Peyer's patch (tissue), 4 donors: ENCODE measurements around the gene BCL11A. TPM values are rescaled to one million over a fixed set of nuclear protein-coding genes. Genes with fewer than 3 reads are reported as not detected.

Source experiments
- DNase-seq, 3 donors: peaks; one replicate each; pipeline ENCODE4 v3.0.0-alpha.2; 2017 to 2019
- H3K27ac ChIP-seq, 4 donors: fragments of 200-600 bp; sonication (generic); one replicate each; pipeline ENCODE4 v1.5.1; 2016 to 2019
- H3K27me3 ChIP-seq, 2 donors: fragments of 200-600 bp; sonication (generic); one replicate each; pipeline ENCODE4 v1.5.1; 2019
- H3K36me3 ChIP-seq, 3 donors: fragments of 200-600 bp; sonication (generic); one replicate each; pipeline ENCODE4 v1.5.1; 2016 to 2019
- H3K4me1 ChIP-seq, 4 donors: fragments of 200-600 bp; sonication (generic); one replicate each; pipeline ENCODE4 v1.5.1; 2016 to 2019
- H3K4me3 ChIP-seq, 4 donors: fragments of 200-600 bp; sonication (generic); 1 replicate in 3 of 4; 2 replicates in 1 of 4; pipeline ENCODE4 v1.5.1; 2016 to 2019; ENCODE audit warnings: mild to moderate bottlenecking in 1 of 4
- H3K9me3 ChIP-seq, 4 donors: fragments of 200-600 bp; sonication (generic); one replicate each; pipeline ENCODE4 v1.5.1; 2016 to 2019; ENCODE audit warnings: mild to moderate bottlenecking in 1 of 4
- POLR2A ChIP-seq, 2 donors: fragments of 450-650 bp; IDR thresholded peaks; one replicate each; pipeline ENCODE4 v1.5.1; 2017; ENCODE audit warnings: antibody characterized with exemption in 2 of 2, mild to moderate bottlenecking in 2 of 2, moderate library complexity in 2 of 2
- total RNA-seq, 4 donors: library from RNA; depleted of rRNA; stranded (reverse); fragments of >200 nt; gene quantifications; one replicate each; pipeline ENCODE4 v1.1.0, GENCODE V29; 2016
- TF ChIP-seq, protein P1 (sequence below), 6 experiments: fragments of 450-650 bp in 4 of 6; fragments of 200-600 bp in 2 of 6; sonication (generic) in 1 of 6; IDR thresholded peaks; one replicate each; pipeline ENCODE4 v1.5.1; 2017 to 2019; ENCODE audit warnings: antibody characterized with exemption in 6 of 6, mild to moderate bottlenecking in 3 of 6, moderate library complexity in 1 of 6

Gene BCL11A
- total RNA-seq, 4 donors from 2014 or later, result 35.4 to 94.9 (median 68.8) TPM

DNA sequence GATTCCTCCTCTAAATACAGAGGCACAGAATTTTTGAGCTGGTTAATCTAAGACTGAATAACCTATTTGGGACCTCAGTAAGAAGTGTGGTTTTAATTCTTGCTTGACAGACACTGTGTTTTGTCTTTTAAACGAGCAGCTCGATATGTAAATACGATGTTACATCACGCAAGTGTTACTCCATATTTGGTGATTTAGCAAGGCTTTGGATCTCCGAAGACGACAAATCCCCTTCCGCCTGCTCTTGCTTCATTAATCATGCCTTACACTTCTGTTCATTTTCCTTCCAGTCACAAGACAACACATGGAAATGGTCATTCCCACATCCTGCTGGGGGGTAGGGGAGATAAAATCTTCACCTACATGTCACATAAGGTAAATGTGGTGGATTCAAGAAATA, 9.4 kb downstream of the BCL11A start:
- Histone ChIP-seq H3K9me3 (no peaks in the 10 kb centered on the region), H3K36me3 (peaks cover 0 to 5% (median 0%) of the 10 kb centered on the region in 3 donors), H3K27me3 (no peaks in the 10 kb centered on the region), H3K4me3 (no peak overlapping the region), H3K4me1 (peaks cover 0 to 14% (median 5%) of the 10 kb centered on the region in 4 donors), H3K27ac (peak overlapping the region in 1 of 4 donors; percentile 60)
- TF ChIP-seq, protein P1, sequence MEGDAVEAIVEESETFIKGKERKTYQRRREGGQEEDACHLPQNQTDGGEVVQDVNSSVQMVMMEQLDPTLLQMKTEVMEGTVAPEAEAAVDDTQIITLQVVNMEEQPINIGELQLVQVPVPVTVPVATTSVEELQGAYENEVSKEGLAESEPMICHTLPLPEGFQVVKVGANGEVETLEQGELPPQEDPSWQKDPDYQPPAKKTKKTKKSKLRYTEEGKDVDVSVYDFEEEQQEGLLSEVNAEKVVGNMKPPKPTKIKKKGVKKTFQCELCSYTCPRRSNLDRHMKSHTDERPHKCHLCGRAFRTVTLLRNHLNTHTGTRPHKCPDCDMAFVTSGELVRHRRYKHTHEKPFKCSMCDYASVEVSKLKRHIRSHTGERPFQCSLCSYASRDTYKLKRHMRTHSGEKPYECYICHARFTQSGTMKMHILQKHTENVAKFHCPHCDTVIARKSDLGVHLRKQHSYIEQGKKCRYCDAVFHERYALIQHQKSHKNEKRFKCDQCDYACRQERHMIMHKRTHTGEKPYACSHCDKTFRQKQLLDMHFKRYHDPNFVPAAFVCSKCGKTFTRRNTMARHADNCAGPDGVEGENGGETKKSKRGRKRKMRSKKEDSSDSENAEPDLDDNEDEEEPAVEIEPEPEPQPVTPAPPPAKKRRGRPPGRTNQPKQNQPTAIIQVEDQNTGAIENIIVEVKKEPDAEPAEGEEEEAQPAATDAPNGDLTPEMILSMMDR (IDR thresholded peaks at IDR 0.05), result no peak
- no peak for DNase-seq

DNA sequence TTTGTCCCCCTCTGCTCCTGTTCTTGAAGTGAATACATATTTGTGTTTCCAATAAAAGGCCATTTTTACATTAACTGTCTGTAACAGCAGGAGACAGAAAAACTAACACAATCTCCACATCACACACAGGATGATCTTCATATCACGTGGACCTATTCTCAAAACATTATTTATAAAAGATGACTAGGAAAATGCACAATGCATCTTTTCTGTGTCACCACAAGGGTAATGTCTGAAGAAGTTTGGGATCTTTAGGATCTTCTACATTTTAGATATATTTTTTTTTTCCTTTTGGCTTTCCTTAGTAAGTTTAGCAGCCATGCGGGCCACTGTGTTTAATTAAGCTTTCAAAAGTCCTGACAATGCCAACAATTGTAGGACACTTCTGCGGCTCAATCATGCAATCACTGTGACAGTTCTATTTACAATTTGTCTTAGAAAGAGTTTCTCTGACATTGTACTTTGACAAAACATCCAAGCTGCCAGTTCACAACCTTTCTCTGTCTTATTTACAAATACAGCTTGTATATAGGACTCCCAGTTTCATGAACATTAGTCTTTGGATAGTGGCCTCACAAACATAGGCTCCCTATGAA, 12.3 kb downstream of the BCL11A start:
- H3K27me3 ChIP-seq, result no peaks in the 10 kb centered on the region
- no peak for TF ChIP-seq POLR2A (IDR thresholded peaks at IDR 0.05)
- TF ChIP-seq, protein P1 (IDR thresholded peaks at IDR 0.05), result peak in 1 of 6 experiments; percentile 6
- no peak for DNase-seq
- peaks cover 4 to 24% (median 8%) of the 10 kb centered on the region in 4 donors for H3K4me1 ChIP-seq
- no peak overlapping the region for H3K4me3 ChIP-seq
- peaks cover 0 to 5% (median 0%) of the 10 kb centered on the region in 3 donors for H3K36me3 ChIP-seq
- no peaks in the 10 kb centered on the region for H3K9me3 ChIP-seq
- H3K27ac ChIP-seq, result no peak overlapping the region

DNA sequence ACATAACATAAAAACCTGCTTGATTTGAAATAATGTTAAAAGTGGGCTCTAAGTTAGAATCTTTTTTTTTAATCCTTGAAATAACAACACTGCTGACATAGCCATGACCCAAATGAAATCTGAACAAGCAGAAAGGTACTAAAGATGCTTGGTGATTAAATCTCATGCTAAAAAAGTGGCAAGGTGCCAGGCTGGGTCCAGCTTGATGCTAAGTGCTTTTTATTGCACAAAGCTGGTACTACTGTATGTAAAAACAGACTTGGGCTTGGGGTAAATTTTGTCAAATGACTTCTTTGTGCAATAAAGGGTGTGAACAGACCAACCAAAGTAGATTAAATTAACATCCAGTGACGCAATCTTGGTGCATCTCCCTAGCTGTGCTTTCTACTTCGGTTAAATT, 13.4 kb downstream of the BCL11A start:
- no peak for TF ChIP-seq POLR2A (IDR thresholded peaks at IDR 0.05)
- TF ChIP-seq, protein P1 (IDR thresholded peaks at IDR 0.05), result no peak

DNA sequence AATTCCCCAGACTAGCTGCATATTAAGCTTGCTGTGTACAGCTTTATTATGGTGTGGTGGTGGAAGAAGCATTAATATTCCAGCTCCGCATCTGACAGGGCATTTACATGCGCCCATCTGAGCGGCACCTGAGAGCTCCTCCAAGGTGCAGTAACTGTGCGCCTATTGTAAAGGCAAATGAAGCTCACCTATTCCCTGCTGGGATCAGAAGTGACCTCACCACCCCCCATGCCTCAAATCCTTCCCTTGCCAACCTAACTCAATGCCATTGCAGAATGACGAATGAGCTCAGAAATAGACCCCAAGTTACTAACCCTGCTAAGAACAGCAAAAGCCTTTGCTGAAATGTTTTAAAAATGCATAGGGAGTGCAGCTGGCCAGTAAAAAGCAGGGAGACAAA, 14.3 kb downstream of the BCL11A start:
- H3K4me3 ChIP-seq, result no peak overlapping the region
- H3K36me3 ChIP-seq, result no peaks in the 10 kb centered on the region
- H3K27me3 ChIP-seq, result no peaks in the 10 kb centered on the region
- no peak for DNase-seq
- peaks cover 0 to 30% (median 9%) of the 10 kb centered on the region in 4 donors for H3K4me1 ChIP-seq
- H3K27ac ChIP-seq, result peak overlapping the region in 1 of 4 donors; percentile 14
- no peaks in the 10 kb centered on the region for H3K9me3 ChIP-seq
- TF ChIP-seq, protein P1 (IDR thresholded peaks at IDR 0.05), result no peak
- TF ChIP-seq POLR2A (IDR thresholded peaks at IDR 0.05), result no peak

More for the DNA sequence above, 13.4 kb downstream of the BCL11A start:
- no peaks in the 10 kb centered on the region for H3K36me3 ChIP-seq
- H3K27me3 ChIP-seq, result no peaks in the 10 kb centered on the region
- no peak overlapping the region for H3K4me3 ChIP-seq
- no peak overlapping the region for H3K27ac ChIP-seq
- peaks cover under 1 to 30% (median 7%) of the 10 kb centered on the region in 4 donors for H3K4me1 ChIP-seq
- DNase-seq, result no peak
- no peaks in the 10 kb centered on the region for H3K9me3 ChIP-seq

DNA sequence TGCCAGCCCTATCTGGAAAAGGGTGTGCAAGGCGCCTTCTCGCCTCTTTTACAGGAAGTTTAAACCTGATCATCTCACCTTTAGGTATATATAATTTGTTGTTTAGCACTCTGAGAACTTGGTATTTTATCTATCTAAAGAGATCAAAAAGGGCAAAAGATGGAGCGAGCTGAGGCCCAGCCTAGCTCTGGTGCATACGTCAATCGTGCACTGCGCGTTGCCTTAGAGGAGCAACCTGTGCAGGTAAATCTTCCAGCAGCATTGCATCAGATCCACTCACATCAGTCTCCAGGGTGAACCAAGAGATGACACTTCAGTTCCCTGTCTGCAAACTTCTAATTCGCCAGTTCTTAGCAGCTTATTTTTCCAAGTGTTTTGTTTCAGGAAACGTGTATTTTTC, 15.4 kb downstream of the BCL11A start:
- no peaks in the 10 kb centered on the region for H3K9me3 ChIP-seq
- DNase-seq, result no peak
- H3K4me1 ChIP-seq, result peaks cover 0 to 36% (median 11%) of the 10 kb centered on the region in 4 donors
- TF ChIP-seq, protein P1 (IDR thresholded peaks at IDR 0.05), result no peak
- no peak for TF ChIP-seq POLR2A (IDR thresholded peaks at IDR 0.05)
- H3K27me3 ChIP-seq, result no peaks in the 10 kb centered on the region
- H3K4me3 ChIP-seq, result no peak overlapping the region
- H3K36me3 ChIP-seq, result no peaks in the 10 kb centered on the region
- peak overlapping the region in 1 of 4 donors; percentile 2 for H3K27ac ChIP-seq
